WTC11 (cell line): ENCODE results near the gene RNF151. TPM values are rescaled to one million over a fixed set of nuclear protein-coding genes. Genes with fewer than 3 reads are reported as not detected.

Source experiments
- ATAC-seq: fragments of 200-7000 bp; cut with Tn5 transposase; 2 replicates; pipeline ENCODE4 v1.10.0; 2021; ENCODE audit warnings: mild to moderate bottlenecking, moderate library complexity
- CTCF ChIA-PET: fragments of 300-600 bp; sonication (Branson Sonifier 250); formaldehyde crosslinking; loops from one replicate; lab custom pipeline; 2021; ENCODE audit warnings: antibody characterized with exemption; lab: Charles Lee
- POLR2A ChIA-PET: fragments of 350-600 bp; sonication (Branson Sonifier 250); formaldehyde crosslinking; loops from one replicate; lab custom pipeline; 2021; ENCODE audit warnings: antibody characterized with exemption; lab: Charles Lee
- DNase-seq: peaks from one replicate; pipeline ENCODE4 v3.0.0; 2021; ENCODE audit warnings: low spot score
- H3K27ac Mint-ChIP-seq: 2 replicates; pipeline ENCODE4 v1.8.0; 2021; ENCODE audit warnings: mixed read lengths
- H3K27me3 Mint-ChIP-seq: 2 replicates; pipeline ENCODE4 v1.8.0; 2021; ENCODE audit warnings: low read depth, mild to moderate bottlenecking, moderate library complexity, mixed read lengths
- H3K36me3 Mint-ChIP-seq: 2 replicates; pipeline ENCODE4 v1.8.0; 2021; ENCODE audit warnings: mixed read lengths
- H3K4me1 Mint-ChIP-seq: 2 replicates; pipeline ENCODE4 v1.8.0; 2022; ENCODE audit warnings: mixed read lengths
- H3K4me3 Mint-ChIP-seq: 2 replicates; pipeline ENCODE4 v1.8.0; 2021; ENCODE audit warnings: mild to moderate bottlenecking, moderate library complexity, mixed read lengths
- H3K9me3 Mint-ChIP-seq: 2 replicates; pipeline ENCODE4 v1.8.0; 2021; ENCODE audit warnings: mixed read lengths
- AFF4 ChIP-seq: sonication (generic); formaldehyde crosslinking; IDR thresholded peaks from 2 replicates; pipeline ENCODE4 v1.8.1; 2023; ENCODE audit warnings: mild to moderate bottlenecking, missing genetic modification reagents, borderline replicate concordance
- ATF3 ChIP-seq: sonication (generic); formaldehyde crosslinking; conservative IDR thresholded peaks from 2 replicates; pipeline ENCODE4 v1.8.1; 2022; ENCODE audit warnings: mild to moderate bottlenecking, missing genetic modification reagents
- CDX4 ChIP-seq: fragments of 250-450 bp; sonication (Bioruptor Pico); IDR thresholded peaks from 2 replicates; pipeline ENCODE4 v1.9.0; 2021; ENCODE audit warnings: moderate library complexity, mild to moderate bottlenecking, inconsistent platforms, borderline replicate concordance
- E2F4 ChIP-seq: sonication (generic); formaldehyde crosslinking; IDR thresholded peaks from 2 replicates; pipeline ENCODE4 v1.8.1; 2022; ENCODE audit warnings: low read depth, mild to moderate bottlenecking, moderate library complexity, missing genetic modification reagents, borderline replicate concordance
- IRF1 ChIP-seq: sonication (generic); formaldehyde crosslinking; IDR thresholded peaks from 2 replicates; pipeline ENCODE4 v1.8.0; 2023; ENCODE audit warnings: missing genetic modification reagents
- JAZF1 ChIP-seq: fragments of 250-450 bp; sonication (Bioruptor Pico); IDR thresholded peaks from 2 replicates; pipeline ENCODE4 v1.9.0; 2021; ENCODE audit warnings: moderate library complexity, mild to moderate bottlenecking, inconsistent platforms
- MAX ChIP-seq: sonication (generic); formaldehyde crosslinking; IDR thresholded peaks from 2 replicates; pipeline ENCODE4 v1.8.0; 2022; ENCODE audit warnings: mild to moderate bottlenecking, missing genetic modification reagents
- MLX ChIP-seq: sonication (generic); formaldehyde crosslinking; IDR thresholded peaks from 2 replicates; pipeline ENCODE4 v1.8.1; 2023; ENCODE audit warnings: mild to moderate bottlenecking, missing genetic modification reagents, moderate library complexity
- NFATC4 ChIP-seq: fragments of 250-450 bp; sonication (Bioruptor Pico); IDR thresholded peaks from 2 replicates; pipeline ENCODE4 v1.9.0; 2021; ENCODE audit warnings: mild to moderate bottlenecking
- SMAD3 ChIP-seq: sonication (generic); formaldehyde crosslinking; IDR thresholded peaks from 2 replicates; pipeline ENCODE4 v1.8.0; 2022; ENCODE audit warnings: missing genetic modification reagents, mild to moderate bottlenecking, borderline replicate concordance
- ZBTB43 ChIP-seq: sonication (generic); formaldehyde crosslinking; IDR thresholded peaks from 2 replicates; pipeline ENCODE4 v1.8.1; 2023; ENCODE audit warnings: mild to moderate bottlenecking, missing genetic modification reagents
- ZNF138 ChIP-seq: sonication (generic); formaldehyde crosslinking; conservative IDR thresholded peaks from 2 replicates; pipeline ENCODE4 v1.8.1; 2022; ENCODE audit warnings: mild to moderate bottlenecking, moderate library complexity, missing genetic modification reagents
- ZNF281 ChIP-seq: sonication (generic); formaldehyde crosslinking; IDR thresholded peaks from 2 replicates; pipeline ENCODE4 v1.8.0; 2023; ENCODE audit warnings: mild to moderate bottlenecking, missing genetic modification reagents
- ZSCAN18 ChIP-seq: fragments of 250-450 bp; sonication (Bioruptor Pico); IDR thresholded peaks from 2 replicates; pipeline ENCODE4 v2.1.2; 2022; ENCODE audit warnings: mild to moderate bottlenecking, moderate library complexity
- total RNA-seq: library from RNA; stranded (reverse); gene quantifications from 3 replicates; pipeline ENCODE4 v1.2.3, GENCODE V29; 2021

Gene RNF151
- total RNA-seq, 1 experiment from 2014 or later, result 0.31 TPM

- ChIA-PET CTCF (interaction anchor here (0.6 to 1.8 kb wide), 3 partner anchors 82 to 133 kb away, joined by 3 to 6 read pairs (median 4); no protein-coding TSS in a partner anchor), POLR2A (no interaction called here)
- TF ChIP-seq ZNF281 (CRISPR knock-in tag) (no peak), IRF1 (CRISPR knock-in tag) (0 out of 2 replicates have a peak, but pooled peaks have one; percentile 31), ZBTB43 (CRISPR knock-in tag) (no peak), ZSCAN18 (CRISPR knock-in tag) (no peak), AFF4 (CRISPR knock-in tag) (no peak), ZNF138 (CRISPR knock-in tag) (no peak), NFATC4 (no peak)
- DNase-seq, result no peak
- H3K36me3 Mint-ChIP-seq, result peaks cover 5% of the 10 kb centered on the region; the same call in 1 of the 2 replicates
- peak overlapping the region; percentile 71 for H3K4me3 Mint-ChIP-seq
- ATAC-seq, result no peak
- H3K9me3 Mint-ChIP-seq, result no peaks in the 10 kb centered on the region
- H3K27ac Mint-ChIP-seq, result peak overlapping the region; percentile 4; the same call in 1 of the 2 replicates
- peaks cover 39% of the 10 kb centered on the region for H3K4me1 Mint-ChIP-seq
- H3K27me3 Mint-ChIP-seq, result no peaks in the 10 kb centered on the region
These were observed 42.0 kb downstream of the RNF151 start for GRCh38 chr16:2008631-2009163.

GRCh38 chr16:2009164-2009711 lies 42.6 kb downstream of the RNF151 start:
- ChIA-PET CTCF (interaction anchor here (0.6 to 1.8 kb wide), 3 partner anchors 81 to 133 kb away, joined by 3 to 6 read pairs (median 4); no protein-coding TSS in a partner anchor), POLR2A (no interaction called here)
- H3K27ac Mint-ChIP-seq, result no peak overlapping the region
- H3K4me3 Mint-ChIP-seq, result peak overlapping the region; percentile 71
- DNase-seq (no peak), ATAC-seq (no peak)
- H3K9me3 Mint-ChIP-seq, result no peaks in the 10 kb centered on the region
- peaks cover 5% of the 10 kb centered on the region; the same call in 1 of the 2 replicates for H3K36me3 Mint-ChIP-seq
- H3K27me3 Mint-ChIP-seq, result no peaks in the 10 kb centered on the region
- peaks cover 39% of the 10 kb centered on the region for H3K4me1 Mint-ChIP-seq
- TF ChIP-seq JAZF1 (no peak), CDX4 (no peak), SMAD3 (CRISPR knock-in tag) (no peak), MLX (CRISPR knock-in tag) (no peak), MAX (CRISPR knock-in tag) (no peak), E2F4 (CRISPR knock-in tag) (no peak), ATF3 (CRISPR knock-in tag) (no peak)
